ENCODE measurements around the gene CIDEB. TPM values are rescaled to one million over a fixed set of nuclear protein-coding genes. Genes with fewer than 3 reads are reported as not detected.

The CIDEB gene
- total and polyA plus RNA-seq, 10 of the 15 experiments (the other 5 are each of a cell fraction or from before 2014, with no cell fraction given): 0.34 to 6.3 (median 3.2) TPM

DNA sequence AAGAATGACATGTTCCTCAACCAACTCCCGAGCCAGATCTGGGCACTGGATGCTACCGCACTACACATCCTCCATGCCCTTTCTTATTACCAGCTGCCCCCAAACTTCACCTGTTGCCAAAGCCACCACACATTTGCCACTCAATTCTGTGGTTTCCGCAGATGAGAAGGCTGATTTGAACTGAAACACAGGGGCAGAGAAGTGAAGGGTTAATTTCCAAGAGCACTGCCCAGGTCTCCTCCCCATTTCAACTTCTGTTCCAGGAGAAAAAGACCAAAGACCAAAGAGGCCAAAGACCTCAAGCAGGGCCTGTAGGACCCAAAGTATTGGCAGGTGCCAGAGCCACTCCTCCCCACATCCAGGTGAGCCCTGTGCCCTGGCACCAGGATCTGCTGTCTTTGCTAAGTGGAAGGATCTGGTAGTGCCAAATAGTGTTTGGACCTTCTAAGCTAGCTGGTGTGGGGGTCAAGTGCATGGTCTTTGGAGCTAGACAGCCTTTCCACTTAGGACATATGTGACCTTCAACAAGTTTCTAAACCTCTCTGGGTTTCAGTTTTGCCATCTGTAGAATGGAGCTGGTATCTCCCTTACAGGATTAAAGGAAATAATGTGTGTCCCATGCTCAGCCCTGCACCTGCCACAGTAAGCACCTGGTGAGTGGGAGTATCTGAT lies 16.2 kb downstream of the CIDEB start:
- Histone ChIP-seq H3K9ac (ENCODE audit: control insufficient read depth, insufficient read depth, low read length) (no peak overlapping the region), H3K4me1 (ENCODE audit: control insufficient read depth, insufficient read depth, low read length) (peaks cover 19% of the 10 kb centered on the region), H3K36me3 (ENCODE audit: control insufficient read depth in 2 of 2, insufficient read depth in 2 of 2, low read length in 1 of 2) (peaks cover 13 to 37% of the 10 kb centered on the region in 2 experiments), H3K4me3 (no peak overlapping the region), H3K79me2 (ENCODE audit: control insufficient read depth, insufficient read depth, low read length) (no peaks in the 10 kb centered on the region; the same call in 1 of the 2 replicates), H3K4me2 (ENCODE audit: control insufficient read depth, insufficient read depth) (no peak overlapping the region), H2AFZ (ENCODE audit: control insufficient read depth, low read depth, low read length) (no peak overlapping the region), H3K9me3 (replicated peaks; ENCODE audit: control insufficient read depth, insufficient read depth, low read length) (no peaks in the 10 kb centered on the region), H3K27me3 (replicated peaks in 1 of 2; ENCODE audit: control insufficient read depth in 2 of 2, insufficient read depth in 2 of 2, low read length in 1 of 2) (no peaks in the 10 kb centered on the region), H3K27ac (ENCODE audit: control insufficient read depth, insufficient read depth) (no peak overlapping the region), H4K20me1 (ENCODE audit: control insufficient read depth, insufficient read depth) (no peaks in the 10 kb centered on the region)
- FAIRE-seq (no peak), DNase-seq (ENCODE audit: low read depth, low spot score) (no peak), ATAC-seq (no peak)
- 100% methylated on average over 3 of the region's 3 CpGs for WGBS (ENCODE audit: insufficient coverage, insufficient replicate concordance, low lambda C conversion rate, missing lambda C conversion rate)
- CTCF ChIA-PET: interaction anchor here (0.6 to 13.4 kb wide), 6 partner anchors 11 to 76 kb away, joined by 3 to 269 read pairs (median 9); partner anchors contain the start of genes CIDEB, MDP1, RABGGTA and TINF2
- SMC1A ChIA-PET (ENCODE audit: uncharacterized antibody, unreplicated experiment): interaction anchor here (0.7 to 3.0 kb wide), 6 partner anchors 8 to 140 kb away, joined by 3 to 14 read pairs (median 6); partner anchors contain the start of genes DHRS1, NOP9, RABGGTA and TINF2
- intact Hi-C loops (cut with micrococcal nuclease; ENCODE audit: unreplicated experiment) (no loop called here), in situ Hi-C loops (cut with MboI) (no loop called here)
- RAD21 ChIA-PET (ENCODE audit: unreplicated experiment): interaction anchor here (1.0 to 3.0 kb wide), 4 partner anchors 8 to 49 kb away, joined by 3 to 16 read pairs (median 10); partner anchors contain the start of genes CIDEB, DHRS1, NOP9 and TINF2
- no TSS peak for BruUV-seq (replicated peaks)
- TF ChIP-seq, protein P1, sequence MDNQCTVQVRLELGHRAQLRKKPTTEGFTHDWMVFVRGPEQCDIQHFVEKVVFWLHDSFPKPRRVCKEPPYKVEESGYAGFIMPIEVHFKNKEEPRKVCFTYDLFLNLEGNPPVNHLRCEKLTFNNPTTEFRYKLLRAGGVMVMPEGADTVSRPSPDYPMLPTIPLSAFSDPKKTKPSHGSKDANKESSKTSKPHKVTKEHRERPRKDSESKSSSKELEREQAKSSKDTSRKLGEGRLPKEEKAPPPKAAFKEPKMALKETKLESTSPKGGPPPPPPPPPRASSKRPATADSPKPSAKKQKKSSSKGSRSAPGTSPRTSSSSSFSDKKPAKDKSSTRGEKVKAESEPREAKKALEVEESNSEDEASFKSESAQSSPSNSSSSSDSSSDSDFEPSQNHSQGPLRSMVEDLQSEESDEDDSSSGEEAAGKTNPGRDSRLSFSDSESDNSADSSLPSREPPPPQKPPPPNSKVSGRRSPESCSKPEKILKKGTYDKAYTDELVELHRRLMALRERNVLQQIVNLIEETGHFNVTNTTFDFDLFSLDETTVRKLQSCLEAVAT (IDR thresholded peaks at IDR 0.05): no peak
- no peak for TF ChIP-seq NFXL1 (IDR thresholded peaks at IDR 0.05; ENCODE audit: borderline replicate concordance)
- TF ChIP-seq, protein P2, sequence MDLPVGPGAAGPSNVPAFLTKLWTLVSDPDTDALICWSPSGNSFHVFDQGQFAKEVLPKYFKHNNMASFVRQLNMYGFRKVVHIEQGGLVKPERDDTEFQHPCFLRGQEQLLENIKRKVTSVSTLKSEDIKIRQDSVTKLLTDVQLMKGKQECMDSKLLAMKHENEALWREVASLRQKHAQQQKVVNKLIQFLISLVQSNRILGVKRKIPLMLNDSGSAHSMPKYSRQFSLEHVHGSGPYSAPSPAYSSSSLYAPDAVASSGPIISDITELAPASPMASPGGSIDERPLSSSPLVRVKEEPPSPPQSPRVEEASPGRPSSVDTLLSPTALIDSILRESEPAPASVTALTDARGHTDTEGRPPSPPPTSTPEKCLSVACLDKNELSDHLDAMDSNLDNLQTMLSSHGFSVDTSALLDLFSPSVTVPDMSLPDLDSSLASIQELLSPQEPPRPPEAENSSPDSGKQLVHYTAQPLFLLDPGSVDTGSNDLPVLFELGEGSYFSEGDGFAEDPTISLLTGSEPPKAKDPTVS (IDR thresholded peaks at IDR 0.05; ENCODE audit: low read depth, low read length): no peak
- no peak for TF ChIP-seq SMAD1 (IDR thresholded peaks at IDR 0.05; ENCODE audit: low read depth, partially characterized antibody)
- no peak for TF ChIP-seq CHD1 (IDR thresholded peaks at IDR 0.05; ENCODE audit: low read depth, low read length)
- no peak for TF ChIP-seq BCLAF1 (IDR thresholded peaks at IDR 0.05)
- TF ChIP-seq, protein P3, sequence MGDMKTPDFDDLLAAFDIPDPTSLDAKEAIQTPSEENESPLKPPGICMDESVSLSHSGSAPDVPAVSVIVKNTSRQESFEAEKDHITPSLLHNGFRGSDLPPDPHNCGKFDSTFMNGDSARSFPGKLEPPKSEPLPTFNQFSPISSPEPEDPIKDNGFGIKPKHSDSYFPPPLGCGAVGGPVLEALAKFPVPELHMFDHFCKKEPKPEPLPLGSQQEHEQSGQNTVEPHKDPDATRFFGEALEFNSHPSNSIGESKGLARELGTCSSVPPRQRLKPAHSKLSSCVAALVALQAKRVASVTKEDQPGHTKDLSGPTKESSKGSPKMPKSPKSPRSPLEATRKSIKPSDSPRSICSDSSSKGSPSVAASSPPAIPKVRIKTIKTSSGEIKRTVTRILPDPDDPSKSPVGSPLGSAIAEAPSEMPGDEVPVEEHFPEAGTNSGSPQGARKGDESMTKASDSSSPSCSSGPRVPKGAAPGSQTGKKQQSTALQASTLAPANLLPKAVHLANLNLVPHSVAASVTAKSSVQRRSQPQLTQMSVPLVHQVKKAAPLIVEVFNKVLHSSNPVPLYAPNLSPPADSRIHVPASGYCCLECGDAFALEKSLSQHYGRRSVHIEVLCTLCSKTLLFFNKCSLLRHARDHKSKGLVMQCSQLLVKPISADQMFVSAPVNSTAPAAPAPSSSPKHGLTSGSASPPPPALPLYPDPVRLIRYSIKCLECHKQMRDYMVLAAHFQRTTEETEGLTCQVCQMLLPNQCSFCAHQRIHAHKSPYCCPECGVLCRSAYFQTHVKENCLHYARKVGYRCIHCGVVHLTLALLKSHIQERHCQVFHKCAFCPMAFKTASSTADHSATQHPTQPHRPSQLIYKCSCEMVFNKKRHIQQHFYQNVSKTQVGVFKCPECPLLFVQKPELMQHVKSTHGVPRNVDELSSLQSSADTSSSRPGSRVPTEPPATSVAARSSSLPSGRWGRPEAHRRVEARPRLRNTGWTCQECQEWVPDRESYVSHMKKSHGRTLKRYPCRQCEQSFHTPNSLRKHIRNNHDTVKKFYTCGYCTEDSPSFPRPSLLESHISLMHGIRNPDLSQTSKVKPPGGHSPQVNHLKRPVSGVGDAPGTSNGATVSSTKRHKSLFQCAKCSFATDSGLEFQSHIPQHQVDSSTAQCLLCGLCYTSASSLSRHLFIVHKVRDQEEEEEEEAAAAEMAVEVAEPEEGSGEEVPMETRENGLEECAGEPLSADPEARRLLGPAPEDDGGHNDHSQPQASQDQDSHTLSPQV (IDR thresholded peaks at IDR 0.05): no peak
- TF ChIP-seq IRF5 (IDR thresholded peaks at IDR 0.05; ENCODE audit: borderline replicate concordance): no peak
- TF ChIP-seq GATAD2B (conservative IDR thresholded peaks at IDR 0.05; ENCODE audit: low read depth): no peak
- TF ChIP-seq SREBF2 (IDR thresholded peaks at IDR 0.05; ENCODE audit: low read length): no peak
- POLR2A ChIA-PET: interaction anchor here (1.0 to 1.7 kb wide), 3 partner anchors 11 to 51 kb away, joined by 3 to 4 read pairs (median 3); no protein-coding TSS in a partner anchor
